Nephron (organoid): Measurements from ENCODE around the gene MLEC.

Experiments
- H3K27ac Mint-ChIP-seq, 3 experiments: 2 replicates each; pipeline ENCODE4 v1.8.0; 2020; ENCODE audit warnings: mixed read lengths in 3 of 3, mild to moderate bottlenecking in 2 of 3, moderate library complexity in 1 of 3
- H3K27me3 Mint-ChIP-seq: 2 replicates; pipeline ENCODE4 v1.8.0; 2021; ENCODE audit warnings: low read depth, mild to moderate bottlenecking, moderate library complexity, mixed read lengths
- H3K36me3 Mint-ChIP-seq: 2 replicates; pipeline ENCODE4 v1.8.0; 2020; ENCODE audit warnings: low read depth, mixed read lengths
- H3K4me1 Mint-ChIP-seq: 2 replicates; pipeline ENCODE4 v1.8.0; 2020; ENCODE audit warnings: mixed read lengths
- H3K4me3 Mint-ChIP-seq, 3 experiments: 2 replicates each; pipeline ENCODE4 v1.8.0; 2020; ENCODE audit warnings: mild to moderate bottlenecking in 3 of 3, mixed read lengths in 3 of 3, moderate library complexity in 2 of 3
- H3K9me3 Mint-ChIP-seq: 2 replicates; pipeline ENCODE4 v1.8.0; 2020; ENCODE audit warnings: mixed read lengths
- CTCF ChIP-seq, 3 experiments: fragments of 200-600 bp; sonication (generic); IDR thresholded peaks; one replicate each; pipeline ENCODE4 v1.5.0; 2021; ENCODE audit warnings: antibody characterized with exemption in 3 of 3; ENCODE audit not compliant: unreplicated experiment in 3 of 3

The MLEC gene

GRCh38 chr12:120651821-120652220, 35.1 kb upstream of the MLEC start:
- TF ChIP-seq CTCF (IDR thresholded peaks at IDR 0.05; ENCODE audit: unreplicated experiment in 3 of 3), result no peak
- Mint-ChIP-seq H3K4me1 (peaks cover 44% of the 10 kb centered on the region), H3K4me3 (no peak overlapping the region), H3K36me3 (no peaks in the 10 kb centered on the region), H3K9me3 (no peaks in the 10 kb centered on the region), H3K27ac (no peak overlapping the region), H3K27me3 (peaks cover 50% of the 10 kb centered on the region)

GRCh38 chr12:120652656-120653435, 34.1 kb upstream of the MLEC start:
- TF ChIP-seq CTCF (IDR thresholded peaks at IDR 0.05; ENCODE audit: unreplicated experiment in 3 of 3), result no peak
- Mint-ChIP-seq H3K27ac (peak overlapping the region in 1 of 3 experiments; percentile 18), H3K27me3 (peaks cover 44% of the 10 kb centered on the region), H3K9me3 (no peaks in the 10 kb centered on the region), H3K4me3 (no peak overlapping the region), H3K4me1 (peaks cover 40% of the 10 kb centered on the region), H3K36me3 (no peaks in the 10 kb centered on the region)

GRCh38 chr12:120653611-120654010, 33.3 kb upstream of the MLEC start:
- Mint-ChIP-seq H3K4me1 (peaks cover 40% of the 10 kb centered on the region), H3K27me3 (peaks cover 40% of the 10 kb centered on the region), H3K36me3 (no peaks in the 10 kb centered on the region), H3K9me3 (no peaks in the 10 kb centered on the region), H3K4me3 (no peak overlapping the region), H3K27ac (no peak overlapping the region)
- TF ChIP-seq CTCF (IDR thresholded peaks at IDR 0.05; ENCODE audit: unreplicated experiment in 3 of 3), result no peak

- Mint-ChIP-seq H3K9me3 (no peaks in the 10 kb centered on the region), H3K36me3 (no peaks in the 10 kb centered on the region), H3K27me3 (peaks cover 36% of the 10 kb centered on the region), H3K27ac (no peak overlapping the region), H3K4me1 (peaks cover 31% of the 10 kb centered on the region), H3K4me3 (no peak overlapping the region)
- no peak for TF ChIP-seq CTCF (IDR thresholded peaks at IDR 0.05; ENCODE audit: unreplicated experiment in 3 of 3)
Measured at GRCh38 chr12:120654656-120655055, 32.3 kb upstream of the MLEC start.

- Mint-ChIP-seq H3K4me1 (peaks cover 20% of the 10 kb centered on the region), H3K27ac (no peak overlapping the region), H3K9me3 (no peaks in the 10 kb centered on the region), H3K4me3 (no peak overlapping the region), H3K36me3 (no peaks in the 10 kb centered on the region), H3K27me3 (peaks cover 26% of the 10 kb centered on the region)
- TF ChIP-seq CTCF (IDR thresholded peaks at IDR 0.05; ENCODE audit: unreplicated experiment in 3 of 3), result no peak
Measured at GRCh38 chr12:120656008-120656407, 30.9 kb upstream of the MLEC start.
